HUES48 (cell line): ENCODE data around the gene ARHGAP40.
A peak's percentile ranks its signal among the peaks of the same experiment; 100 is the strongest.

Experiments used
- H3K27ac ChIP-seq: one replicate; pipeline ENCODE4 v1.7.0; 2013; ENCODE audit warnings: low read depth, low read length, inconsistent platforms
- H3K27me3 ChIP-seq: 2 replicates; pipeline ENCODE4 v1.6.1; 2013; ENCODE audit warnings: mild to moderate bottlenecking, low read length; ENCODE audit not compliant: control insufficient read depth, insufficient read depth
- H3K36me3 ChIP-seq: 2 replicates; pipeline ENCODE4 v1.6.1; 2013; ENCODE audit warnings: low read length; ENCODE audit not compliant: control insufficient read depth, insufficient read depth
- H3K4me1 ChIP-seq: 2 replicates; pipeline ENCODE4 v1.6.1; 2013; ENCODE audit warnings: mild to moderate bottlenecking, low read length; ENCODE audit not compliant: control insufficient read depth, insufficient read depth
- H3K4me3 ChIP-seq: 2 replicates; pipeline ENCODE4 v1.5.1; 2013; ENCODE audit warnings: mild to moderate bottlenecking, low read depth, low read length
- H3K9ac ChIP-seq: 2 replicates; pipeline ENCODE4 v1.6.1; 2013; ENCODE audit warnings: mild to moderate bottlenecking, low read depth, low read length, moderate library complexity
- H3K9me3 ChIP-seq: 2 replicates; pipeline ENCODE4 v1.6.1; 2013; ENCODE audit warnings: low read length; ENCODE audit not compliant: control insufficient read depth, insufficient read depth

ARHGAP40 gene

GRCh38 chr20:38670786-38671185, 69.2 kb downstream of the ARHGAP40 start:
- Histone ChIP-seq H3K27me3 (peaks cover 45% of the 10 kb centered on the region), H3K4me1 (peaks cover 8% of the 10 kb centered on the region), H3K9me3 (no peaks in the 10 kb centered on the region)

GRCh38 chr20:38671186-38671585, 69.6 kb downstream of the ARHGAP40 start:
- no peak overlapping the region for H3K9ac ChIP-seq

More at GRCh38 chr20:38670786-38671185, 69.2 kb downstream of the ARHGAP40 start:
- no peak overlapping the region for H3K9ac ChIP-seq
- H3K4me3 ChIP-seq: no peak overlapping the region
- H3K36me3 ChIP-seq: no peaks in the 10 kb centered on the region
- H3K27ac ChIP-seq: peak overlapping the region; percentile 52

GRCh38 chr20:38671701-38672292, 70.2 kb downstream of the ARHGAP40 start:
- H3K4me1 ChIP-seq: peaks cover 8% of the 10 kb centered on the region
- H3K9me3 ChIP-seq: no peaks in the 10 kb centered on the region
- no peak overlapping the region for H3K9ac ChIP-seq
- H3K36me3 ChIP-seq: no peaks in the 10 kb centered on the region
- no peak overlapping the region for H3K4me3 ChIP-seq
- peaks cover 45% of the 10 kb centered on the region for H3K27me3 ChIP-seq
- peak overlapping the region; percentile 23 for H3K27ac ChIP-seq

More at GRCh38 chr20:38671186-38671585, 69.6 kb downstream of the ARHGAP40 start:
- Histone ChIP-seq H3K27me3 (peaks cover 45% of the 10 kb centered on the region), H3K36me3 (no peaks in the 10 kb centered on the region), H3K27ac (peak overlapping the region; percentile 52), H3K9me3 (no peaks in the 10 kb centered on the region), H3K4me3 (no peak overlapping the region), H3K4me1 (peaks cover 8% of the 10 kb centered on the region)

GRCh38 chr20:38672504-38672903, 70.9 kb downstream of the ARHGAP40 start:
- H3K9me3 ChIP-seq: no peaks in the 10 kb centered on the region
- no peaks in the 10 kb centered on the region for H3K36me3 ChIP-seq
- H3K27ac ChIP-seq: no peak overlapping the region
- H3K27me3 ChIP-seq: peaks cover 43% of the 10 kb centered on the region
- H3K4me3 ChIP-seq: no peak overlapping the region
- H3K4me1 ChIP-seq: peaks cover 8% of the 10 kb centered on the region
- H3K9ac ChIP-seq: no peak overlapping the region

GRCh38 chr20:38673261-38673660, 71.7 kb downstream of the ARHGAP40 start:
- H3K27ac ChIP-seq: peak overlapping the region; percentile 74
- peaks cover 41% of the 10 kb centered on the region for H3K27me3 ChIP-seq
- H3K9me3 ChIP-seq: no peaks in the 10 kb centered on the region
- no peaks in the 10 kb centered on the region for H3K36me3 ChIP-seq
- H3K9ac ChIP-seq: no peak overlapping the region
- peak overlapping the region; percentile 82 for H3K4me3 ChIP-seq
- H3K4me1 ChIP-seq: peaks cover 8% of the 10 kb centered on the region

- Histone ChIP-seq H3K9me3 (no peaks in the 10 kb centered on the region), H3K4me1 (peaks cover 8% of the 10 kb centered on the region), H3K9ac (peak overlapping the region; percentile 48; the same call in 1 of the 2 replicates), H3K27me3 (peaks cover 41% of the 10 kb centered on the region), H3K36me3 (no peaks in the 10 kb centered on the region), H3K27ac (peak overlapping the region; percentile 74), H3K4me3 (peak overlapping the region; percentile 82)
Observed at GRCh38 chr20:38673725-38674091, 72.1 kb downstream of the ARHGAP40 start.

GRCh38 chr20:38674092-38674764, 72.6 kb downstream of the ARHGAP40 start:
- Histone ChIP-seq H3K27ac (peak overlapping the region; percentile 74), H3K4me1 (peaks cover 8% of the 10 kb centered on the region), H3K27me3 (peaks cover 41% of the 10 kb centered on the region), H3K9me3 (no peaks in the 10 kb centered on the region), H3K4me3 (peak overlapping the region; percentile 82), H3K9ac (peak overlapping the region; percentile 48; the same call in 1 of the 2 replicates), H3K36me3 (no peaks in the 10 kb centered on the region)

- H3K4me3 ChIP-seq: peak overlapping the region; percentile 49; the same call in 1 of the 2 replicates
- H3K27me3 ChIP-seq: peaks cover 43% of the 10 kb centered on the region
- peaks cover 8% of the 10 kb centered on the region for H3K4me1 ChIP-seq
- no peak overlapping the region for H3K9ac ChIP-seq
- H3K9me3 ChIP-seq: no peaks in the 10 kb centered on the region
- no peaks in the 10 kb centered on the region for H3K36me3 ChIP-seq
- no peak overlapping the region for H3K27ac ChIP-seq
Observed at GRCh38 chr20:38674765-38675133, 73.1 kb downstream of the ARHGAP40 start.

- no peak overlapping the region for H3K9ac ChIP-seq
- H3K27me3 ChIP-seq: peaks cover 44% of the 10 kb centered on the region
Observed at GRCh38 chr20:38676576-38676975, 75.0 kb downstream of the ARHGAP40 start.

GRCh38 chr20:38680500-38681306, 79.1 kb downstream of the ARHGAP40 start:
- Histone ChIP-seq H3K9ac (no peak overlapping the region), H3K27me3 (peaks cover 26% of the 10 kb centered on the region), H3K27ac (no peak overlapping the region), H3K9me3 (no peaks in the 10 kb centered on the region), H3K4me1 (no peaks in the 10 kb centered on the region), H3K4me3 (no peak overlapping the region), H3K36me3 (no peaks in the 10 kb centered on the region)

More at GRCh38 chr20:38676576-38676975, 75.0 kb downstream of the ARHGAP40 start:
- peaks cover 5% of the 10 kb centered on the region for H3K4me1 ChIP-seq
- no peak overlapping the region for H3K27ac ChIP-seq
- no peak overlapping the region for H3K4me3 ChIP-seq
- H3K9me3 ChIP-seq: no peaks in the 10 kb centered on the region
- H3K36me3 ChIP-seq: no peaks in the 10 kb centered on the region

GRCh38 chr20:38685271-38685670, 83.7 kb downstream of the ARHGAP40 start:
- Histone ChIP-seq H3K9ac (no peak overlapping the region), H3K4me1 (no peaks in the 10 kb centered on the region), H3K36me3 (no peaks in the 10 kb centered on the region), H3K4me3 (no peak overlapping the region), H3K27ac (no peak overlapping the region), H3K27me3 (peaks cover 45% of the 10 kb centered on the region), H3K9me3 (no peaks in the 10 kb centered on the region)
